ENCODE results near the gene PTEN. TPM values are rescaled to one million over a fixed set of nuclear protein-coding genes. Genes with fewer than 3 reads are reported as not detected.

The PTEN gene
- total RNA-seq, 3 donors from 2014 or later: 178 to 366 (median 186) TPM

DNA sequence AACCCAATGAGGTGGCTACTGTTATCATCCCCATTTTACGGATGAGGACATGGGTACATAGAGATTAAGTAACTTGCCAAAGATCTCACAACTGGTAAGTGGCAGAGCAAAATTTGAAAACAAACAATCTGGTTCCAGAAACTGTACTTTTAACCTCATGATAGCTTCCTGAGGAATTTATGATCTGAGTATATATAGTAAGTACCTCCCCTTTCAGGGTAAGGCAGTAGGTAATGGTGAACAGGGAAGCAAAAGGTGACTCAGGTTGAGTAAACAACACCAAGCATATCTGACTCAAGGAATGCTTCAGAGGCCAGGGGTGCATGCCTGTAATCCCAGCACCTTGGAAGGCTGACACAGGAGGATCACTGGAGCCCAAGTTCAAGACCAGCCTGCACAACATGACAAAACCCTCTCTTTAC lies 21.2 kb upstream of the PTEN start:
- H3K27ac ChIP-seq: no peak overlapping the region
- no peaks in the 10 kb centered on the region for H3K36me3 ChIP-seq
- TF ChIP-seq POLR2AphosphoS5 (IDR thresholded peaks at IDR 0.05) (no peak), POLR2A (IDR thresholded peaks at IDR 0.05) (no peak)
- no peak for DNase-seq (ENCODE audit: low spot score in 2 of 2)
- H3K4me1 ChIP-seq: no peaks in the 10 kb centered on the region
- H3K9me3 ChIP-seq: no peaks in the 10 kb centered on the region
- intact Hi-C loops (cut with DNase I; ENCODE audit: low total_unique reads): no loop called here
- no peaks in the 10 kb centered on the region for H3K27me3 ChIP-seq
- no peak overlapping the region for H3K4me3 ChIP-seq

DNA sequence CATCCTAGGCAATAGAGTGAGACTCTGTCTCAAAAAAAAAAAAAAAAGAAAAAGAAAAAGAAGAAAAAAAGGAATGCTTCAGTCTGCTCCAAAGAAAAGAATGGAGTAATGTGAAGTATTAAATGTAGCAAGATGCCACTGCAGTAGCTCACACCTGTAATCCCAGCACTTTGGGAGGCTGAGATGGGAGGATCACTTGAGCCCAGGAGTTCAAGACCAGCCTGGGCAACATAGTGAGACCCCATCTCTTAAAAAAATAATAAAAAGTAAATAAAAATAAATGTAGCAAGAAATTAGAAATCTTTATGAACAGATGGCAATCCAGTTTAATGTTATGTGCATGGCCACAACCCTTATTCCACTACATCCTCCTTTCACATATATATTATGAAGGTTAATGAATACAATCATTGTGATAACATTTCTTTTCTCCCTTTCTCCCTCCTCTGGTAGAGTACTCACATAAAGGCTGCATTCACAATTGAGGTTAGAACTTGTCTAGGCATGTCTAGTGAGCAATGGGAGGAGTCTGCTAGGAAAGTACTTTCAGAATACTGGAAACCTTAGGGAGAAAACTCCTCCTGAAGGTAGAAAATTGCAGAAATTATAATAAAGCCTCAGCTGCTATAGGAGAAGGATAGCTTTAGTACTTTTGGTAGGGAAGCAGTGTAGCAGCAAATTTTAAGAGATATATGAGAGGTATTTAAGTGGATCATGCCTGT lies 20.5 kb upstream of the PTEN start:
- H3K27ac ChIP-seq: no peak overlapping the region
- no peak for DNase-seq (ENCODE audit: low spot score in 2 of 2)
- no peaks in the 10 kb centered on the region for H3K9me3 ChIP-seq
- H3K36me3 ChIP-seq: no peaks in the 10 kb centered on the region
- no peaks in the 10 kb centered on the region for H3K4me1 ChIP-seq
- no peaks in the 10 kb centered on the region for H3K27me3 ChIP-seq
- TF ChIP-seq POLR2A (IDR thresholded peaks at IDR 0.05) (no peak), POLR2AphosphoS5 (IDR thresholded peaks at IDR 0.05) (no peak)
- TF ChIP-seq, protein P1, sequence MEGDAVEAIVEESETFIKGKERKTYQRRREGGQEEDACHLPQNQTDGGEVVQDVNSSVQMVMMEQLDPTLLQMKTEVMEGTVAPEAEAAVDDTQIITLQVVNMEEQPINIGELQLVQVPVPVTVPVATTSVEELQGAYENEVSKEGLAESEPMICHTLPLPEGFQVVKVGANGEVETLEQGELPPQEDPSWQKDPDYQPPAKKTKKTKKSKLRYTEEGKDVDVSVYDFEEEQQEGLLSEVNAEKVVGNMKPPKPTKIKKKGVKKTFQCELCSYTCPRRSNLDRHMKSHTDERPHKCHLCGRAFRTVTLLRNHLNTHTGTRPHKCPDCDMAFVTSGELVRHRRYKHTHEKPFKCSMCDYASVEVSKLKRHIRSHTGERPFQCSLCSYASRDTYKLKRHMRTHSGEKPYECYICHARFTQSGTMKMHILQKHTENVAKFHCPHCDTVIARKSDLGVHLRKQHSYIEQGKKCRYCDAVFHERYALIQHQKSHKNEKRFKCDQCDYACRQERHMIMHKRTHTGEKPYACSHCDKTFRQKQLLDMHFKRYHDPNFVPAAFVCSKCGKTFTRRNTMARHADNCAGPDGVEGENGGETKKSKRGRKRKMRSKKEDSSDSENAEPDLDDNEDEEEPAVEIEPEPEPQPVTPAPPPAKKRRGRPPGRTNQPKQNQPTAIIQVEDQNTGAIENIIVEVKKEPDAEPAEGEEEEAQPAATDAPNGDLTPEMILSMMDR (IDR thresholded peaks at IDR 0.05): no peak
- H3K4me3 ChIP-seq: no peak overlapping the region
- intact Hi-C loops (cut with DNase I; ENCODE audit: low total_unique reads): no loop called here

DNA sequence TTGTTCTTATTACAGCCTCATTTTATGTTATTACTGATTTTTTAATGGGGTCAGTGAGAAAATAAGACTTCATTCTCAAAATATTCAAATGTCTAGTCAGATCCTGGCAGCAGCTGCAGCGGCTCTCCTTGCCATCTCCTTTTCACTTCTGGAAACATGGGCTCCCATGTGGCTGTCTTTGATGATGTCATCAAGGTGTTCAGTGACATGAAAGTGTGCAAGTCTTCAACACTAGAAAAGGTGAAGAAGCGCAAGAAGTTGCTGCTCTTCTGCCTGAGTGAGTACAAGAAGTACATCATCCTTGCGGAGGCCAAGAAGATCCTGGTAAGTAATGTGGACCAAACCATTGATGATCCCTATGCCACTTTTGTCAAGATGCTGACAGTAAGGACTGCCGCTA lies 19.7 kb upstream of the PTEN start:
- no peaks in the 10 kb centered on the region for H3K27me3 ChIP-seq
- H3K27ac ChIP-seq: no peak overlapping the region
- TF ChIP-seq POLR2AphosphoS5 (IDR thresholded peaks at IDR 0.05): no peak
- no peak for TF ChIP-seq POLR2A (IDR thresholded peaks at IDR 0.05)
- TF ChIP-seq, protein P1 (IDR thresholded peaks at IDR 0.05): no peak
- intact Hi-C loops (cut with DNase I; ENCODE audit: low total_unique reads): no loop called here
- H3K4me3 ChIP-seq: no peak overlapping the region
- no peaks in the 10 kb centered on the region for H3K4me1 ChIP-seq
- no peaks in the 10 kb centered on the region for H3K36me3 ChIP-seq
- H3K9me3 ChIP-seq: no peaks in the 10 kb centered on the region
- DNase-seq (ENCODE audit: low spot score in 2 of 2): no peak

DNA sequence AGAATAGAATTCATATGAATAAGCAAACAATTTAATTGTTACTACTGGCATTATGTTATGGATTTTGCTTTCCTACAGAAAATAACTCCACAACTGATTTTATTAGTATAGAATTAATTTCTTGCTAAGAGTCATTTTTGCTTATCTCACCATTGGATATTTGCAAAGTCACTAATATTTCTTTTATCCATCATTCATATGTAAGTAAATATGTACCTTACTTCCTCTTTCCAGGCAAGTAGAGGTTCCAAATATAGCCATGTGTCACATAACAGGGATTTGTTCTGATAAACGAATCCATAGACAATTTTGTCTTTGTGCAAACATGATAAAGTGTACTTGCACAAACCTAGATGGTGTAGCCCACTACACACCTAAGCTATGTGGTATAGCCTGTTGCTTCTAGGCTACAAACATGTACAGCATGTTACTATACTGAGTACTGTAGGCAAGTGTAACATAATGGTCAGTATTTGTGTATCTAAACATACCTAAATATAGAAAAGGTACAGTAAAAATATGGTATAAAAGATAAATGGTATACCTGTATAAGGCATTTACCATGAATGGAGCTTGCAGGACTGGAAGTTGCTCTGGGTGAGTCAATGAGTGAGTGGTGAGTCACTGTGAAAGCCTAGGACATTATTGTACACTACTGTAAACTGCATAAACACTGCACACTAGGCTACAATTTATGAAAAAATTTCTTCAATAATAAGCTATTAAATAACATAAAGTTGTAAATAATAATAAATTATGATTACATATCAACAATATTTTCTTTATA lies 18.4 kb upstream of the PTEN start:
- TF ChIP-seq, protein P1 (IDR thresholded peaks at IDR 0.05): no peak
- TF ChIP-seq POLR2A (IDR thresholded peaks at IDR 0.05) (no peak), POLR2AphosphoS5 (IDR thresholded peaks at IDR 0.05) (no peak)
- H3K9me3 ChIP-seq: no peaks in the 10 kb centered on the region
- DNase-seq (ENCODE audit: low spot score in 2 of 2): no peak

DNA sequence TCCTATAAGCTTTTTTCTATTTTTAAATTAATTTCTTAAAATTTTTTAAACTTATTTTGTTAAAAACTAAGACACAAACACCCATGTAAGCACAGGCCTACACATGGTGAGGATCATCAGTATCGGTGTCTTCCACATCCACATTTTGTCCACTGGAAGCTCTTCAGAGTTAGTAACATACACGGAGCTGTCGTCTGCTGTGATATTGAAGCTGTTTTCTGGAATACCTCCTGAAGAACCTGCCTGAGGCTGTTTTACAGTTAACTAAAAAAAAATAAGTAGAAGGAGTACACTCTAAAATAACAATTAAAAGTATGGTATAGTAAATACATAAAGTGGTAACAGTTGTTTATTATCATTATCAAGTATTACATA lies 17.8 kb upstream of the PTEN start:
- intact Hi-C loops (cut with DNase I; ENCODE audit: low total_unique reads): no loop called here
- no peak for DNase-seq (ENCODE audit: low spot score in 2 of 2)
- Histone ChIP-seq H3K36me3 (no peaks in the 10 kb centered on the region), H3K4me3 (no peak overlapping the region), H3K27me3 (no peaks in the 10 kb centered on the region), H3K9me3 (no peaks in the 10 kb centered on the region), H3K4me1 (no peaks in the 10 kb centered on the region), H3K27ac (no peak overlapping the region)
- TF ChIP-seq POLR2A (IDR thresholded peaks at IDR 0.05): no peak
- TF ChIP-seq POLR2AphosphoS5 (IDR thresholded peaks at IDR 0.05): no peak
- TF ChIP-seq, protein P1 (IDR thresholded peaks at IDR 0.05): no peak

More for the DNA sequence above, 18.4 kb upstream of the PTEN start:
- intact Hi-C loops (cut with DNase I; ENCODE audit: low total_unique reads): no loop called here
- Histone ChIP-seq H3K27me3 (no peaks in the 10 kb centered on the region), H3K27ac (no peak overlapping the region), H3K36me3 (no peaks in the 10 kb centered on the region), H3K4me3 (no peak overlapping the region), H3K4me1 (no peaks in the 10 kb centered on the region)

Measured in breast epithelium (tissue), 4 donors.